ENCODE measurements around the gene RPP30. TPM values are rescaled to one million over a fixed set of nuclear protein-coding genes. Genes with fewer than 3 reads are reported as not detected.

RPP30 gene
- total RNA-seq, 2 experiments from 2014 or later = 55.8 to 56.8 TPM

DNA sequence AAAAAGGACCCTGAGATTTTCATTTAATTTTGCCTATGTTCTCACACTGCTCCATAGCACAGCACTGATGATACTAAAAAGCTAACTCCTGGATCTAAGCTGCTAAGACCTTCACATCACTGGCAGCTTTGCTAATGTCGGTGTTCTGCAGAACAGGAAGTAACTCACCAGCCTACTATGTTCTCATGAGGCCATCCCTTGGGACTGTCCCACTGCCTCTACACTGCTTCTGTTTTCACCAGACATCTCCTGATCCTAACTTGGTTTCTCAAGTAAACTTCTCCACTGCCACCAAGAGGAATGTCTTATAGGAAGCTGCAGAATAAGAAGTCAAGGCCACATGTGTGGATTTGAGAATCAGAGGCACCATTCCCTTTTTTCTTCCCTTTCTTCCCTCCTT, 29.0 kb upstream of the RPP30 start:
- H3K27me3 Mint-ChIP-seq = peaks cover 26% of the 10 kb centered on the region
- CTCF ChIA-PET = no interaction called here

DNA sequence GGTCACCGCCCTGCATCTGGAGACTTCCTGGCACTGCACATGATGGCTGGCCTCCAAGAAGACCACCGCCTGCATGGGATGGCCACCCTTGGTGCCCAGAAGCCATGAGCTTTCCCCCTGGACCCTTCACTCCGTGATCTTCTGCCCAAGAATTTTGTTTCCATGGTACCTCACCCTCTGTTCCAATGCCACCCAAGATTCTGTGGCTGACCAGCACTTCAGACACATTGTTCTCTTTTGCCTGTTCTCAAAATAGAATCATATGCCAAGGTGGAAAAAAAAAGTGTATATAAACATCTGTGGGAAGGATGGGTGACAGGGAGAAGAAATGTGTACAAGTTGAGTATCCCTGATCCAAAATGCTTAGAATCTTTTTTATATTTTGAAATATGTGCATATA, 26.0 kb upstream of the RPP30 start:
- TF ChIP-seq, protein P1, sequence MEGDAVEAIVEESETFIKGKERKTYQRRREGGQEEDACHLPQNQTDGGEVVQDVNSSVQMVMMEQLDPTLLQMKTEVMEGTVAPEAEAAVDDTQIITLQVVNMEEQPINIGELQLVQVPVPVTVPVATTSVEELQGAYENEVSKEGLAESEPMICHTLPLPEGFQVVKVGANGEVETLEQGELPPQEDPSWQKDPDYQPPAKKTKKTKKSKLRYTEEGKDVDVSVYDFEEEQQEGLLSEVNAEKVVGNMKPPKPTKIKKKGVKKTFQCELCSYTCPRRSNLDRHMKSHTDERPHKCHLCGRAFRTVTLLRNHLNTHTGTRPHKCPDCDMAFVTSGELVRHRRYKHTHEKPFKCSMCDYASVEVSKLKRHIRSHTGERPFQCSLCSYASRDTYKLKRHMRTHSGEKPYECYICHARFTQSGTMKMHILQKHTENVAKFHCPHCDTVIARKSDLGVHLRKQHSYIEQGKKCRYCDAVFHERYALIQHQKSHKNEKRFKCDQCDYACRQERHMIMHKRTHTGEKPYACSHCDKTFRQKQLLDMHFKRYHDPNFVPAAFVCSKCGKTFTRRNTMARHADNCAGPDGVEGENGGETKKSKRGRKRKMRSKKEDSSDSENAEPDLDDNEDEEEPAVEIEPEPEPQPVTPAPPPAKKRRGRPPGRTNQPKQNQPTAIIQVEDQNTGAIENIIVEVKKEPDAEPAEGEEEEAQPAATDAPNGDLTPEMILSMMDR (IDR thresholded peaks at IDR 0.05) = no peak
- Mint-ChIP-seq H3K36me3 (ENCODE audit: low read depth) (peaks cover under 1% of the 10 kb centered on the region), H3K27ac (no peak overlapping the region), H3K27me3 (peaks cover 25% of the 10 kb centered on the region), H3K4me1 (ENCODE audit: low read depth) (no peaks in the 10 kb centered on the region), H3K4me3 (no peak overlapping the region), H3K9me3 (peaks cover 6% of the 10 kb centered on the region)
- ChIA-PET POLR2A (no interaction called here), CTCF (no interaction called here)
- DNase-seq (no peak), ATAC-seq (no peak)
- intact Hi-C loops (cut with micrococcal nuclease) = no loop called here

More for the DNA sequence above, 29.0 kb upstream of the RPP30 start:
- intact Hi-C loops (cut with micrococcal nuclease) = no loop called here
- Mint-ChIP-seq H3K4me1 (ENCODE audit: low read depth) (no peaks in the 10 kb centered on the region), H3K9me3 (no peaks in the 10 kb centered on the region), H3K27ac (no peak overlapping the region), H3K36me3 (ENCODE audit: low read depth) (no peaks in the 10 kb centered on the region), H3K4me3 (no peak overlapping the region)
- POLR2A ChIA-PET = no interaction called here
- TF ChIP-seq, protein P1 (IDR thresholded peaks at IDR 0.05) = no peak
- DNase-seq (no peak), ATAC-seq (no peak)

DNA sequence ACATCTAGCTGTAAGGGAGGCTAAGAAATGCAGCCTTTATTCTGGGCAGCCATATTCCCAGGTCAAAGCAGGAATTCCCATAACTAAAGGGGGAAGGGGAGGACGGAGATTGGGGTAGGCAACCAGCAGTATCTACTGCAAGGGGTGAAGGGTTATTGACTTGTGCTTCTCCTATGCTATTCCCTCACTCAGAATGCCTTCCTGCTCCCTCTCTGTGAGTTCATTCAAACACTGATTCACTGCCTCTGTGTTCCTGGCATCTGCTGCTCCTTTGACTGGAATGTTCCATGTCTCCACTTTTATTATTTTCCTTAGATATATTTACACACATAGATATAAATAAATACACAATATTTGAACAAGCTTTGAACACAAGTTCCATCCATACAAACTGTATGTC, 25.0 kb upstream of the RPP30 start:
- CTCF ChIA-PET = interaction anchor here (1.5 kb wide), 1 partner anchor 11 kb away, joined by 4 read pairs; the partner anchor contains the start of gene HTR7
- Mint-ChIP-seq H3K9me3 (peaks cover 11% of the 10 kb centered on the region), H3K4me1 (ENCODE audit: low read depth) (no peaks in the 10 kb centered on the region), H3K27ac (no peak overlapping the region), H3K27me3 (peaks cover 32% of the 10 kb centered on the region), H3K4me3 (no peak overlapping the region), H3K36me3 (ENCODE audit: low read depth) (peaks cover 4% of the 10 kb centered on the region)
- intact Hi-C loops (cut with micrococcal nuclease) = no loop called here
- DNase-seq (no peak), ATAC-seq (no peak)
- TF ChIP-seq, protein P1 (IDR thresholded peaks at IDR 0.05) = no peak
- POLR2A ChIA-PET = no interaction called here

DNA sequence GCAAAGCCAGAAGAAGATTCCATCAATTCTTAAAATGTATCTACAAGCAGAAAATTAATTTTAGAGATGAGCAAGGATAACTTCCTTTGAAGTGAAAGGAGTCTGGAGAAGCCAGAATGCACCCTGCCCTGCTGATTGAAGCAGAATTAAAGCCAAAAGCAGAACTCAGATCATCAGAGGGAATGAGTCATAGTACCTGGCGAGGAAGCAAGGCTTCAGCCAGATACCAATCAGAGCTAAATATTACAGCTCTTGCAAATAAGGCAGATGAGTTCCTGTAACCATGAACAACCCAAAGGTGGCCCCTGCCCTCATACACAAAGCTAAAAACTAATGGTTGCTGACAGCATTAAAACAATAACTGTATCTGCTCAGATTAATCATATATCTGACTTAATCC, 24.3 kb upstream of the RPP30 start:
- DNase-seq = no peak
- H3K4me3 Mint-ChIP-seq = no peak overlapping the region
- H3K4me1 Mint-ChIP-seq (ENCODE audit: low read depth) = no peaks in the 10 kb centered on the region
- POLR2A ChIA-PET = no interaction called here
- CTCF ChIA-PET = interaction anchor here (1.5 kb wide), 1 partner anchor 11 kb away, joined by 4 read pairs; the partner anchor contains the start of gene HTR7
- H3K27ac Mint-ChIP-seq = no peak overlapping the region
- H3K27me3 Mint-ChIP-seq = peaks cover 34% of the 10 kb centered on the region
- intact Hi-C loops (cut with micrococcal nuclease) = no loop called here
- TF ChIP-seq, protein P1 (IDR thresholded peaks at IDR 0.05) = no peak
- peak; percentile 55 for ATAC-seq
- H3K9me3 Mint-ChIP-seq = peaks cover 12% of the 10 kb centered on the region
- H3K36me3 Mint-ChIP-seq (ENCODE audit: low read depth) = peaks cover 4% of the 10 kb centered on the region

DNA sequence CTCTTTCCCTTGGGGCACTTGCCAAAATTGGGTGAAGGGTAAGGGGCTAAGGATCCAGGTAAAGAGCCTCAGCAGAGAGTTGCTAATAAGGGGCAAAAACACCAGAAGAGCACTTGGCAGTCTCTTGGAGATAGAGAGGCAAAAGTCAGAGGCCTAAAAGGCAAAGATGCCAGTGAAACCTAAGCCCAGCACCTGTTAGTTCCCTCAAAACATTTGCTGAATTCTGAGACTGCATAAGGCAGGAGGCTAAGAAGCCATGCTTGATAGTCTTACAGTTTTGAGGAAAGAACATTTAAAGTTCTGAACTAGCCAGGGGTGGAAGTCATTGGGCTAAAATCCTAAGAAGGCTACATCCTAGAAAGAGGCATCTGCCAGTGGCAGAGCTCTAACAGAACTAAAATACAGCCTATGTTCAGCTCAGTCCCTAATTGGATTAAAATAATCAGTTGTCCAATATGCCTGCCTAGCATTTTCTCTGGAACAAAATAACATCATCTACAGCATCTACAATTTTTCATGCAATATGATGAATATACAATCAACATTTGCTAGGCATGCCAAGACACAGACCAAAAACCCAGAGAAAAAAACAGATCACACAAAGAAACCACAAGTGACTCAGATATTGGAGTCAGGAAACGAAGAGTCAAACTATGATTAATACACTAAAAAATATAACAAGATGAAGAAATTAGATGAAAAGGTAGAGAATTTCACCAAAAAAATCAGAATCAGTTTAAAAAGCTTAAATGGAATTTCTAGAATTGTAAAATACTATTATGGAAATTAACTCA, 21.6 kb upstream of the RPP30 start:
- Mint-ChIP-seq H3K4me3 (no peak overlapping the region), H3K4me1 (ENCODE audit: low read depth) (no peaks in the 10 kb centered on the region), H3K9me3 (peaks cover 12% of the 10 kb centered on the region), H3K36me3 (ENCODE audit: low read depth) (peaks cover 4% of the 10 kb centered on the region), H3K27me3 (peaks cover 39% of the 10 kb centered on the region), H3K27ac (no peak overlapping the region)
- ATAC-seq (no peak), DNase-seq (no peak)
- intact Hi-C loops (cut with micrococcal nuclease) = no loop called here
- CTCF ChIA-PET = interaction anchor here (1.0 to 1.5 kb wide), 2 partner anchors 16 to 21 kb away, joined by 3 to 4 read pairs; partner anchors contain the start of gene RPP30
- POLR2A ChIA-PET = interaction anchor here (0.7 kb wide), 1 partner anchor 81 kb away, joined by 3 read pairs; no protein-coding TSS in a partner anchor
- TF ChIP-seq, protein P1 (IDR thresholded peaks at IDR 0.05) = no peak

Measured in activated CD8-positive, alpha-beta T cell treated with anti-CD3 and anti-CD28 coated beads for 36 hours (primary cell).